OCI-LY1 (cell line): Measurements from ENCODE around the gene SERPINA4.

Experiments
- H2AFZ ChIP-seq: fragments of 200-600 bp; sonication (generic), shearing (Covaris generic); 2 replicates; pipeline ENCODE4 v1.6.0; 2014; ENCODE audit warnings: antibody characterized with exemption, mild to moderate bottlenecking, low read length
- H3F3A ChIP-seq: fragments of 200-600 bp; sonication (generic), shearing (Covaris generic); 2 replicates; pipeline ENCODE4 v1.6.0; 2014; ENCODE audit warnings: mild to moderate bottlenecking, antibody characterized with exemption, low read length, moderate library complexity; ENCODE audit not compliant: insufficient read depth
- H3K27ac ChIP-seq: fragments of 200-600 bp; sonication (generic); 2 replicates; pipeline ENCODE4 v1.5.1; 2014; ENCODE audit warnings: low read length, mixed run types, mild to moderate bottlenecking, low read depth; ENCODE audit not compliant: poor library complexity, severe bottlenecking
- H3K27me3 ChIP-seq: fragments of 200-600 bp; sonication (generic); 2 replicates; pipeline ENCODE4 v1.6.0; 2014; ENCODE audit warnings: antibody characterized with exemption, mild to moderate bottlenecking, low read length, moderate library complexity; ENCODE audit not compliant: insufficient read depth
- H3K36me3 ChIP-seq: fragments of 200-600 bp; sonication (generic); 2 replicates; pipeline ENCODE4 v1.6.1; 2014; ENCODE audit warnings: mild to moderate bottlenecking, antibody characterized with exemption, low read length, moderate library complexity, mixed read lengths; ENCODE audit not compliant: insufficient read depth
- H3K4me1 ChIP-seq: fragments of 200-600 bp; sonication (generic); 2 replicates; pipeline ENCODE4 v1.5.1; 2014; ENCODE audit warnings: mild to moderate bottlenecking, low read length, moderate library complexity; ENCODE audit not compliant: insufficient read depth, severe bottlenecking
- H3K4me2 ChIP-seq: fragments of 200-600 bp; sonication (generic), shearing (Covaris generic); 2 replicates; pipeline ENCODE4 v1.6.1; 2014; ENCODE audit warnings: low read length
- H3K4me3 ChIP-seq: fragments of 200-600 bp; sonication (generic); 2 replicates; pipeline ENCODE4 v1.5.1; 2014; ENCODE audit warnings: low read length, low read depth, mild to moderate bottlenecking, mixed read lengths; ENCODE audit not compliant: poor library complexity, severe bottlenecking
- H3K79me2 ChIP-seq: fragments of 200-600 bp; shearing (Covaris generic); 2 replicates; pipeline ENCODE4 v1.6.1; 2016; ENCODE audit warnings: mixed run types, low read length, mixed read lengths; ENCODE audit not compliant: insufficient read depth
- H3K9ac ChIP-seq: fragments of 200-600 bp; sonication (generic), shearing (Covaris generic); 2 replicates; pipeline ENCODE4 v1.6.1; 2014; ENCODE audit warnings: mild to moderate bottlenecking, low read length, mixed read lengths
- H3K9me2 ChIP-seq: fragments of 200-600 bp; sonication (generic), shearing (Covaris generic); 2 replicates; pipeline ENCODE4 v1.6.1; 2014; ENCODE audit warnings: low read depth, mild to moderate bottlenecking, low read length, mixed read lengths
- H3K9me3 ChIP-seq: fragments of 200-600 bp; shearing (Covaris generic); 2 replicates; pipeline ENCODE4 v1.6.1; 2014; ENCODE audit warnings: low read length, mixed read lengths
- H4K20me1 ChIP-seq: fragments of 200-600 bp; sonication (generic), shearing (Covaris generic); 2 replicates; pipeline ENCODE4 v1.6.0; 2016; ENCODE audit warnings: mild to moderate bottlenecking, low read length; ENCODE audit not compliant: insufficient read depth
- EZH2 ChIP-seq: fragments of 200-600 bp; sonication (generic), shearing (Covaris generic); IDR thresholded peaks from 2 replicates; pipeline ENCODE4 v1.8.0; 2017; ENCODE audit warnings: borderline replicate concordance, mixed run types, mild to moderate bottlenecking, antibody characterized with exemption, low read length, moderate library complexity, mixed read lengths
- TF ChIP-seq, protein P1 (sequence below): fragments of 200-600 bp; sonication (generic), shearing (Covaris generic); IDR thresholded peaks from 2 replicates; pipeline ENCODE4 v1.5.1; 2017; ENCODE audit warnings: mild to moderate bottlenecking, antibody characterized with exemption, low read length, moderate library complexity, mixed read lengths

SERPINA4 gene

DNA sequence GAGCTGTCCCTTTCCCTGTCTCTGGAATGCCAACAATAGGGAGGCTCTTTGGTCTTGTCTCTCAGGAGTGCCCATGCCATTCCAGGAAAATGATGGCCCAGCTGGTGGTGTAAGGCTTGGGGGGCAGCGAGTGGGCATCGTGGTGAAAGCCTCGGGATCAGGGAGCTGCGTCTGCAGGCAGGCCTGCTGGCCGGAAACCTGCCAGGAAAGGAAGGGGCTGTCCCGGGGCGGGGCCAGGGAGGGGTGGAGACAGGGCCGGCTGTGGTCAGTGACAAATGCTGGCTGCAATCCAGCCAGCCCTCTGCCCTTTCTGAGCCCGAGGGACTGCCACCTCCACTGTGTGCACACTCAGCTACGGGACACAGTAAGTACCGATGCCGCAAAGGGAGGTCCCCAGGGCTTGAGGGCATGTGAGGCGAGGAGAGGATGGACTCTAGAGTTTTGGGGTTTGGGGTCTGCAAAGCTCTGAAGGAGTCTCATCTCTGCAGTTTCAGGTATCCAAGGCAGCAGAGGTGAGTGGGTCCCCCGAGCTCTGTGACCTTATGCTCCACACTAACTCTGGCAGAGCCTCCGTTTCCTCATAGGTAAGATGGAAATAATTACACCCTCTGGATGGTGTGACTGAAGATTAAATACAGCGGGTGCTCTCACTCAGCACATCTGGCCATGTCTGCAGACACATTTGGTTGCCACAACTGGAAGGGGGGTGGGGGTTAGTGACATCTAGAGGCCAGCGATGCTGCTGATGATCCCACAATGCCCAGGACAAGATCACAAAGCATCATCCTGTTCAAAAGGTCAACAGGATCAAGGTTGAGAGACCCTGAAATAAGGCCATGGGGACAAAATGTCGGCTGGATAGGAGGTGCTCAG lies 20.1 kb downstream of the SERPINA4 start, which contains the start of gene SERPINA5:
Gene SERPINA5, plus strand, starts transcription at position 300 of the 873 bp plus-strand sequence. CDS start 5,937 bp downstream, outside the sequence.
- no peak within 1 kb of the TSS for H3K4me2 ChIP-seq
- TF ChIP-seq, protein P1, sequence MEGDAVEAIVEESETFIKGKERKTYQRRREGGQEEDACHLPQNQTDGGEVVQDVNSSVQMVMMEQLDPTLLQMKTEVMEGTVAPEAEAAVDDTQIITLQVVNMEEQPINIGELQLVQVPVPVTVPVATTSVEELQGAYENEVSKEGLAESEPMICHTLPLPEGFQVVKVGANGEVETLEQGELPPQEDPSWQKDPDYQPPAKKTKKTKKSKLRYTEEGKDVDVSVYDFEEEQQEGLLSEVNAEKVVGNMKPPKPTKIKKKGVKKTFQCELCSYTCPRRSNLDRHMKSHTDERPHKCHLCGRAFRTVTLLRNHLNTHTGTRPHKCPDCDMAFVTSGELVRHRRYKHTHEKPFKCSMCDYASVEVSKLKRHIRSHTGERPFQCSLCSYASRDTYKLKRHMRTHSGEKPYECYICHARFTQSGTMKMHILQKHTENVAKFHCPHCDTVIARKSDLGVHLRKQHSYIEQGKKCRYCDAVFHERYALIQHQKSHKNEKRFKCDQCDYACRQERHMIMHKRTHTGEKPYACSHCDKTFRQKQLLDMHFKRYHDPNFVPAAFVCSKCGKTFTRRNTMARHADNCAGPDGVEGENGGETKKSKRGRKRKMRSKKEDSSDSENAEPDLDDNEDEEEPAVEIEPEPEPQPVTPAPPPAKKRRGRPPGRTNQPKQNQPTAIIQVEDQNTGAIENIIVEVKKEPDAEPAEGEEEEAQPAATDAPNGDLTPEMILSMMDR: no peak
- no peak for TF ChIP-seq EZH2
- no peaks in the 10 kb centered on the region for H3K79me2 ChIP-seq
- H2AFZ ChIP-seq: no peak within 1 kb of the TSS
- no peaks in the 10 kb centered on the region for H3K27me3 ChIP-seq
- H3K9ac ChIP-seq: no peak within 1 kb of the TSS
- H3F3A ChIP-seq: no peaks in the 10 kb centered on the region
- no peak within 1 kb of the TSS for H3K27ac ChIP-seq
- no peaks in the 10 kb centered on the region for H3K9me3 ChIP-seq
- H3K36me3 ChIP-seq: no peaks in the 10 kb centered on the region
- H4K20me1 ChIP-seq: no peaks in the 10 kb centered on the region
- no peaks in the 10 kb centered on the region for H3K9me2 ChIP-seq
- H3K4me1 ChIP-seq: no peaks in the 10 kb centered on the region
- no peak within 1 kb of the TSS for H3K4me3 ChIP-seq

DNA sequence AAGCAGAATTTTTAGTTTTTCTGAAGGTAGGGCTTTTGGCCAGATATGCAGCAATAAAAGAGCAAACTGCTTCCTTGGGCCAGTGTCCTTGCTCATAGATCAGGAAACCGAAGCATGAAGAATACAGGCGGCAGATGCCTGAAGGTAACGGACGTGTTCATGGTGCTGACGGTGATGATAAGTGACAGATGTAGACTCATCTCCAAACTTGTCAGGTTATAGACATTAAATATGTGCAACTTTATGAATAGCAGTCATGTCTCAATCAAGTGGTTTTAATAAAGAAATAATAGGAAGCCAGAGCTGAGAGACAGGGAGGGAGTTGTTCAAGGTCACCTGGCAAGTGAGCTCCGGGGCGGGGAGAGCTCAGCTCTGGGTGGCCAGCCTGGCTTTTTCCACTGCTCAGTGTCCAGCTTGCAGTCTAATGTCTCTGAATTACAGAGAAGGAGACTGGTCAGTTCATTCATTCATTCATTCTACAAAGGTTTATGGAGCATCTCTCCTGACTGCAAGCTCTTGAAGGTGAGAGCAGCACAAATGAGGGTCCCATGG lies 21.0 kb downstream of the SERPINA4 start:
- H3K9ac ChIP-seq: no peak overlapping the region
- H3K4me3 ChIP-seq: no peak overlapping the region
- no peak for TF ChIP-seq EZH2
- TF ChIP-seq, protein P1: no peak
- H3K36me3 ChIP-seq: no peaks in the 10 kb centered on the region
- no peaks in the 10 kb centered on the region for H4K20me1 ChIP-seq
- H3K4me1 ChIP-seq: no peaks in the 10 kb centered on the region
- H3K27me3 ChIP-seq: no peaks in the 10 kb centered on the region
- H3K9me3 ChIP-seq: no peaks in the 10 kb centered on the region
- no peaks in the 10 kb centered on the region for H3K9me2 ChIP-seq
- H2AFZ ChIP-seq: no peak overlapping the region
- H3K4me2 ChIP-seq: no peak overlapping the region
- no peaks in the 10 kb centered on the region for H3K79me2 ChIP-seq
- H3F3A ChIP-seq: no peaks in the 10 kb centered on the region
- H3K27ac ChIP-seq: no peak overlapping the region

- no peak overlapping the region for H3K4me3 ChIP-seq
- no peak overlapping the region for H3K4me2 ChIP-seq
- H3K4me1 ChIP-seq: no peaks in the 10 kb centered on the region
- H3K9me2 ChIP-seq: no peaks in the 10 kb centered on the region
- no peaks in the 10 kb centered on the region for H4K20me1 ChIP-seq
- H3K27me3 ChIP-seq: no peaks in the 10 kb centered on the region
- H3K79me2 ChIP-seq: no peaks in the 10 kb centered on the region
- no peak overlapping the region for H2AFZ ChIP-seq
- H3K9ac ChIP-seq: no peak overlapping the region
- H3F3A ChIP-seq: no peaks in the 10 kb centered on the region
- no peaks in the 10 kb centered on the region for H3K36me3 ChIP-seq
- H3K9me3 ChIP-seq: no peaks in the 10 kb centered on the region
- no peak overlapping the region for H3K27ac ChIP-seq
- TF ChIP-seq, protein P1: no peak
- TF ChIP-seq EZH2: no peak
These were observed 21.6 kb downstream of the SERPINA4 start for GRCh38 chr14:94582851-94583250.
